Measurements from ENCODE around the gene PRICKLE2. TPM values are rescaled to one million over a fixed set of nuclear protein-coding genes. Genes with fewer than 3 reads are reported as not detected.

PRICKLE2 gene
- total RNA-seq, 1 donor from 2014 or later, result 84.4 TPM

DNA sequence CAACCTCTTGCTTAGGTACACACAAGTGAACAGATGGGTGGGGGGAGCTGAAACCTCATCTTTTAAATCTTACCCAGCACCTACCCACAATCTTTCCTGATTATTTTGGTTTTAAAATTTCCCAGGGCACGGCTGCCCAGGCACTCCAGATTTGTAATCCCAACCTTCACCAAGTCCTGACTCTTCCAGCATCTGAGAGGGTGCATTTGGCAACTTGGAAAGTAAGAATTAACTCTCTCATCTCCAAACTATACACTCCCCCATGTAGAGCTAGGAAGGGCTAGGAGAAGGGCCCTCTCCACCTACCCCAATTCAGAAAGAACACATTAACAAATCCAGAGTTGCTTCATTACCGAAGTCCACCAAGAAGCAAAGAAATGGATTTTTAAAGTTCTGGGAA, 41.7 kb upstream of the PRICKLE2 start:
- H2AFZ ChIP-seq (ENCODE audit: low read depth, low read length), result no peak overlapping the region
- peaks cover 43% of the 10 kb centered on the region for H3K4me1 ChIP-seq (ENCODE audit: insufficient read depth, low read length)
- peaks cover 24% of the 10 kb centered on the region for H4K20me1 ChIP-seq (ENCODE audit: insufficient read depth, low read length)
- H3K4me3 ChIP-seq (ENCODE audit: insufficient read depth, low read depth, low read length), result peak overlapping the region; percentile 79
- FAIRE-seq (peak; percentile 17), DNase-seq (ENCODE audit: low read depth) (no peak)
- H3K9me3 ChIP-seq (ENCODE audit: insufficient read depth, low read depth, low read length), result no peaks in the 10 kb centered on the region
- no peaks in the 10 kb centered on the region for H3K27me3 ChIP-seq (ENCODE audit: insufficient read depth, low read length)
- peak overlapping the region; percentile 93 for H3K27ac ChIP-seq (ENCODE audit: low read depth, low read length)
- TF ChIP-seq, protein P1, sequence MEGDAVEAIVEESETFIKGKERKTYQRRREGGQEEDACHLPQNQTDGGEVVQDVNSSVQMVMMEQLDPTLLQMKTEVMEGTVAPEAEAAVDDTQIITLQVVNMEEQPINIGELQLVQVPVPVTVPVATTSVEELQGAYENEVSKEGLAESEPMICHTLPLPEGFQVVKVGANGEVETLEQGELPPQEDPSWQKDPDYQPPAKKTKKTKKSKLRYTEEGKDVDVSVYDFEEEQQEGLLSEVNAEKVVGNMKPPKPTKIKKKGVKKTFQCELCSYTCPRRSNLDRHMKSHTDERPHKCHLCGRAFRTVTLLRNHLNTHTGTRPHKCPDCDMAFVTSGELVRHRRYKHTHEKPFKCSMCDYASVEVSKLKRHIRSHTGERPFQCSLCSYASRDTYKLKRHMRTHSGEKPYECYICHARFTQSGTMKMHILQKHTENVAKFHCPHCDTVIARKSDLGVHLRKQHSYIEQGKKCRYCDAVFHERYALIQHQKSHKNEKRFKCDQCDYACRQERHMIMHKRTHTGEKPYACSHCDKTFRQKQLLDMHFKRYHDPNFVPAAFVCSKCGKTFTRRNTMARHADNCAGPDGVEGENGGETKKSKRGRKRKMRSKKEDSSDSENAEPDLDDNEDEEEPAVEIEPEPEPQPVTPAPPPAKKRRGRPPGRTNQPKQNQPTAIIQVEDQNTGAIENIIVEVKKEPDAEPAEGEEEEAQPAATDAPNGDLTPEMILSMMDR (IDR thresholded peaks at IDR 0.05; ENCODE audit: insufficient read depth, low read depth, low read length), result no peak
- no peak for TF ChIP-seq EZH2 (IDR thresholded peaks at IDR 0.05; ENCODE audit: insufficient read depth, low read length)
- H3K27ac Mint-ChIP-seq (ENCODE audit: unreplicated experiment), result peak overlapping the region; percentile 94
- H3K4me3 Mint-ChIP-seq (ENCODE audit: unreplicated experiment), result peak overlapping the region; percentile 97
- H3K79me2 ChIP-seq (ENCODE audit: insufficient read depth, low read length), result peaks cover 57% of the 10 kb centered on the region
- H3K36me3 Mint-ChIP-seq (ENCODE audit: low read depth, unreplicated experiment), result peaks cover 15% of the 10 kb centered on the region
- H3K9me3 Mint-ChIP-seq (ENCODE audit: unreplicated experiment), result peaks cover 3% of the 10 kb centered on the region
- H3K9ac ChIP-seq (ENCODE audit: low read length), result peak overlapping the region; percentile 92
- no peaks in the 10 kb centered on the region for H3K27me3 Mint-ChIP-seq (ENCODE audit: low read depth, unreplicated experiment)
- H3K4me1 Mint-ChIP-seq (ENCODE audit: low read depth, unreplicated experiment), result peaks cover 20% of the 10 kb centered on the region
- peaks cover 3% of the 10 kb centered on the region for H3K36me3 ChIP-seq (ENCODE audit: insufficient read depth, low read length)
- H3K4me2 ChIP-seq (ENCODE audit: low read length), result peak overlapping the region; percentile 91

- peaks cover 22% of the 10 kb centered on the region for H3K36me3 Mint-ChIP-seq (ENCODE audit: low read depth, unreplicated experiment)
- no peaks in the 10 kb centered on the region for H3K27me3 Mint-ChIP-seq (ENCODE audit: low read depth, unreplicated experiment)
- peak; percentile 96 for DNase-seq (ENCODE audit: low read depth)
- Histone ChIP-seq H3K27ac (ENCODE audit: low read depth, low read length) (peak overlapping the region; percentile 93), H3K9me3 (ENCODE audit: insufficient read depth, low read depth, low read length) (no peaks in the 10 kb centered on the region), H3K4me1 (ENCODE audit: insufficient read depth, low read length) (peaks cover 43% of the 10 kb centered on the region), H4K20me1 (ENCODE audit: insufficient read depth, low read length) (peaks cover 30% of the 10 kb centered on the region), H2AFZ (ENCODE audit: low read depth, low read length) (no peak overlapping the region), H3K36me3 (ENCODE audit: insufficient read depth, low read length) (peaks cover 3% of the 10 kb centered on the region), H3K79me2 (ENCODE audit: insufficient read depth, low read length) (peaks cover 64% of the 10 kb centered on the region), H3K4me2 (ENCODE audit: low read length) (peak overlapping the region; percentile 91), H3K27me3 (ENCODE audit: insufficient read depth, low read length) (no peaks in the 10 kb centered on the region), H3K9ac (ENCODE audit: low read length) (peak overlapping the region; percentile 92), H3K4me3 (ENCODE audit: insufficient read depth, low read depth, low read length) (peak overlapping the region; percentile 79)
- TF ChIP-seq, protein P1 (IDR thresholded peaks at IDR 0.05; ENCODE audit: insufficient read depth, low read depth, low read length), result no peak
- TF ChIP-seq EZH2 (IDR thresholded peaks at IDR 0.05; ENCODE audit: insufficient read depth, low read length), result no peak
- peak overlapping the region; percentile 94 for H3K27ac Mint-ChIP-seq (ENCODE audit: unreplicated experiment)
- peak overlapping the region; percentile 97 for H3K4me3 Mint-ChIP-seq (ENCODE audit: unreplicated experiment)
- H3K9me3 Mint-ChIP-seq (ENCODE audit: unreplicated experiment), result peaks cover 3% of the 10 kb centered on the region
- peak; percentile 94 for FAIRE-seq
- H3K4me1 Mint-ChIP-seq (ENCODE audit: low read depth, unreplicated experiment), result peaks cover 27% of the 10 kb centered on the region
Measured at GRCh38 chr3:64266065-64266931, 41.0 kb upstream of the PRICKLE2 start.

DNA sequence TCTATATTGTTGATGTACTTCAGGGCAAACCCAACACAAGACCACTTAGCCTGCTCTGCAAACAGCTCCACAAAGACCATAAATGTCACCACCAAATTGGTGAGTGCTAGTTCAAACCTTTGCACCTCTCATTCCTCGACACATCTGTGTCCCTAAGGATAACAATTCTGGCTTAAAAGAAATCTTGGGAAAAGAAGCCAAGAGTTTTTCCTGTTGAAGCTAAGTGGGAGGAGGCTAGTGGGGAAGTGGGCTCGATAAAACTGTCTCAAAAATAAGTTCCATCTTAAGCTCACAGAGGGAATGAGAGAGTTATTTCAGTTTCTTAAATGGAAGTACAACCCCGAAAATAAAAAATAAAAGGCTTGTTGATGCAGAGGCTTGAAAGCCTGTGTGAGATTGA, 40.4 kb upstream of the PRICKLE2 start:
- Histone ChIP-seq H3K4me1 (ENCODE audit: insufficient read depth, low read length) (peaks cover 43% of the 10 kb centered on the region), H3K4me3 (ENCODE audit: insufficient read depth, low read depth, low read length) (peak overlapping the region; percentile 79), H3K79me2 (ENCODE audit: insufficient read depth, low read length) (peaks cover 70% of the 10 kb centered on the region), H4K20me1 (ENCODE audit: insufficient read depth, low read length) (peaks cover 31% of the 10 kb centered on the region), H3K4me2 (ENCODE audit: low read length) (peak overlapping the region; percentile 91), H2AFZ (ENCODE audit: low read depth, low read length) (no peak overlapping the region), H3K27ac (ENCODE audit: low read depth, low read length) (peak overlapping the region; percentile 93), H3K36me3 (ENCODE audit: insufficient read depth, low read length) (peaks cover 3% of the 10 kb centered on the region), H3K9ac (ENCODE audit: low read length) (peak overlapping the region; percentile 92), H3K27me3 (ENCODE audit: insufficient read depth, low read length) (no peaks in the 10 kb centered on the region), H3K9me3 (ENCODE audit: insufficient read depth, low read depth, low read length) (no peaks in the 10 kb centered on the region)
- peak overlapping the region; percentile 97 for H3K4me3 Mint-ChIP-seq (ENCODE audit: unreplicated experiment)
- peaks cover 31% of the 10 kb centered on the region for H3K4me1 Mint-ChIP-seq (ENCODE audit: low read depth, unreplicated experiment)
- FAIRE-seq (no peak), DNase-seq (ENCODE audit: low read depth) (no peak)
- no peak for TF ChIP-seq EZH2 (IDR thresholded peaks at IDR 0.05; ENCODE audit: insufficient read depth, low read length)
- TF ChIP-seq, protein P1 (IDR thresholded peaks at IDR 0.05; ENCODE audit: insufficient read depth, low read depth, low read length), result no peak
- H3K9me3 Mint-ChIP-seq (ENCODE audit: unreplicated experiment), result peaks cover 3% of the 10 kb centered on the region
- H3K27me3 Mint-ChIP-seq (ENCODE audit: low read depth, unreplicated experiment), result no peaks in the 10 kb centered on the region
- peaks cover 22% of the 10 kb centered on the region for H3K36me3 Mint-ChIP-seq (ENCODE audit: low read depth, unreplicated experiment)
- H3K27ac Mint-ChIP-seq (ENCODE audit: unreplicated experiment), result peak overlapping the region; percentile 70
